Measurements from ENCODE around the gene DGCR2.

GRCh38 chr22:19143967-19144400 lies 21.8 kb upstream of the DGCR2 start:
- TF ChIP-seq CTCF (conservative IDR thresholded peaks at IDR 0.05 in 1 of 2, IDR thresholded peaks at IDR 0.05 in 1 of 2; ENCODE audit: low read depth in 1 of 2, low read length in 2 of 2) = no peak
- TF ChIP-seq EZH2 (IDR thresholded peaks at IDR 0.05; ENCODE audit: low read length, missing control alignments) = no peak
